ENCODE results near the gene MAP4. TPM values are rescaled to one million over a fixed set of nuclear protein-coding genes. Genes with fewer than 3 reads are reported as not detected.

Gene MAP4
- total and polyA plus RNA-seq, 2 donors (not counting 3 experiments of a cell fraction or from before 2014, with no cell fraction given), result 121 to 290 TPM

- BruUV-seq (replicated peaks), result no TSS peak
- Histone ChIP-seq H3K27me3 (ENCODE audit: control insufficient read depth in 2 of 2, insufficient read depth in 2 of 2, low read length in 2 of 2) (no peaks in the 10 kb centered on the region), H3K79me2 (ENCODE audit: control insufficient read depth, insufficient read depth, low read length) (peaks cover 69% of the 10 kb centered on the region), H3K27ac (ENCODE audit: insufficient read depth, low read depth, low read length) (no peak overlapping the region), H2AFZ (ENCODE audit: low read depth, low read length) (no peak overlapping the region), H3K36me3 (ENCODE audit: control insufficient read depth in 2 of 2, extremely low read depth in 1 of 2, insufficient read depth in 2 of 2, low read length in 2 of 2) (peaks cover 2 to 5% of the 10 kb centered on the region in 2 experiments), H3K4me1 (ENCODE audit: control insufficient read depth, extremely low read depth, insufficient read depth, low read length) (no peaks in the 10 kb centered on the region), H3K9me1 (replicated peaks; ENCODE audit: control insufficient read depth, extremely low read depth, insufficient read depth, low read length) (no peaks in the 10 kb centered on the region), H3K9ac (replicated peaks; ENCODE audit: extremely low read depth, insufficient read depth, low read length) (no peak overlapping the region), H3K4me3 (replicated peaks in 1 of 3; ENCODE audit: insufficient read depth in 1 of 3, low read depth in 1 of 3, low read length in 3 of 3) (no peak overlapping the region), H3K4me2 (ENCODE audit: insufficient read depth, low read length) (no peak overlapping the region), H3K9me3 (replicated peaks; ENCODE audit: control insufficient read depth, insufficient read depth, low read length) (no peaks in the 10 kb centered on the region), H4K20me1 (replicated peaks; ENCODE audit: control insufficient read depth, extremely low read depth, insufficient read depth, low read length) (peaks cover 9% of the 10 kb centered on the region)
- FAIRE-seq (no peak), DNase-seq (ENCODE audit: low read depth, low spot score) (no peak)
- dilution Hi-C loops (cut with MboI; ENCODE audit: extremely low pct_ligation_motif_present, low sequenced_read_pairs) (no loop called here), intact Hi-C loops (cut with micrococcal nuclease) (no loop called here)
- ChIA-PET CTCF (interaction anchor here (0.5 to 1.8 kb wide), 4 partner anchors 9 to 164 kb away, joined by 3 to 10 read pairs (median 4); no protein-coding TSS in a partner anchor), POLR2A (no interaction called here)
- TF ChIP-seq GATA2 (IDR thresholded peaks at IDR 0.05; ENCODE audit: insufficient read depth, insufficient read length, low read depth, low read length) (no peak), POLR2AphosphoS5 (IDR thresholded peaks at IDR 0.05; ENCODE audit: insufficient read depth, low read depth, low read length) (no peak), EZH2 (IDR thresholded peaks at IDR 0.05; ENCODE audit: borderline replicate concordance, low read depth, low read length, severe bottlenecking) (no peak)
Measured at GRCh38 chr3:47996440-47996839, 19.8 kb downstream of the MAP4 start.

- Histone ChIP-seq H4K20me1 (replicated peaks; ENCODE audit: control insufficient read depth, extremely low read depth, insufficient read depth, low read length) (peaks cover 3% of the 10 kb centered on the region), H3K27me3 (ENCODE audit: control insufficient read depth in 2 of 2, insufficient read depth in 2 of 2, low read length in 2 of 2) (no peaks in the 10 kb centered on the region), H3K9ac (replicated peaks; ENCODE audit: extremely low read depth, insufficient read depth, low read length) (no peak overlapping the region), H3K27ac (ENCODE audit: insufficient read depth, low read depth, low read length) (no peak overlapping the region), H3K4me2 (ENCODE audit: insufficient read depth, low read length) (no peak overlapping the region), H3K4me3 (replicated peaks in 1 of 3; ENCODE audit: insufficient read depth in 1 of 3, low read depth in 1 of 3, low read length in 3 of 3) (no peak overlapping the region), H3K36me3 (ENCODE audit: control insufficient read depth in 2 of 2, extremely low read depth in 1 of 2, insufficient read depth in 2 of 2, low read length in 2 of 2) (peaks cover 2 to 5% of the 10 kb centered on the region in 2 experiments), H2AFZ (ENCODE audit: low read depth, low read length) (no peak overlapping the region), H3K9me3 (replicated peaks; ENCODE audit: control insufficient read depth, insufficient read depth, low read length) (no peaks in the 10 kb centered on the region), H3K4me1 (ENCODE audit: control insufficient read depth, extremely low read depth, insufficient read depth, low read length) (peaks cover 3% of the 10 kb centered on the region), H3K9me1 (replicated peaks; ENCODE audit: control insufficient read depth, extremely low read depth, insufficient read depth, low read length) (no peaks in the 10 kb centered on the region), H3K79me2 (ENCODE audit: control insufficient read depth, insufficient read depth, low read length) (peaks cover 55% of the 10 kb centered on the region)
- DNase-seq (ENCODE audit: low read depth, low spot score), result no peak
- intact Hi-C loops (cut with micrococcal nuclease) (no loop called here), dilution Hi-C loops (cut with MboI; ENCODE audit: extremely low pct_ligation_motif_present, low sequenced_read_pairs) (no loop called here)
- no peak for FAIRE-seq
- POLR2A ChIA-PET, result no interaction called here
- CTCF ChIA-PET, result interaction anchor here (3.8 kb wide), 1 partner anchor 157 kb away, joined by 17 read pairs; no protein-coding TSS in a partner anchor
- no TSS peak for BruUV-seq (replicated peaks)
- TF ChIP-seq POLR2A (IDR thresholded peaks at IDR 0.05; ENCODE audit: low read depth, low read length), result no peak
Measured at GRCh38 chr3:47994180-47994579, 22.0 kb downstream of the MAP4 start.

Data from endothelial cell of umbilical vein (primary cell).